Measurements from ENCODE around the gene HOXB2.

Gene HOXB2

GRCh38 chr17:48578616-48579470 lies 33.9 kb upstream of the HOXB2 start:
- DNase-seq: no peak

- DNase-seq: no peak
Observed at GRCh38 chr17:48577946-48578615, 33.2 kb upstream of the HOXB2 start, which contains the start of gene HOXB4. HOXB4 (minus strand) TSS chr17:48578350; CDS start chr17:48578319, 31 bp downstream.

- no peak for DNase-seq
Observed at GRCh38 chr17:48577330-48577945, 32.5 kb upstream of the HOXB2 start.

- DNase-seq: no peak
Observed at GRCh38 chr17:48576479-48577309, 31.8 kb upstream of the HOXB2 start.

- no peak for DNase-seq
Observed at GRCh38 chr17:48575673-48576478, 31.0 kb upstream of the HOXB2 start.

GRCh38 chr17:48575066-48575582 lies 30.2 kb upstream of the HOXB2 start:
- no peak for DNase-seq

- DNase-seq: no peak
Observed at GRCh38 chr17:48574505-48575065, 29.7 kb upstream of the HOXB2 start.

GRCh38 chr17:48571826-48572417 lies 27.0 kb upstream of the HOXB2 start:
- no peak for DNase-seq

GRCh38 chr17:48571024-48571818 lies 26.3 kb upstream of the HOXB2 start:
- no peak for DNase-seq

GRCh38 chr17:48570325-48571023 lies 25.6 kb upstream of the HOXB2 start:
- DNase-seq: no peak

- no peak for DNase-seq
Observed at GRCh38 chr17:48569674-48570324, 24.9 kb upstream of the HOXB2 start.

- no peak for DNase-seq
Observed at GRCh38 chr17:48569240-48569582, 24.3 kb upstream of the HOXB2 start.

- DNase-seq: no peak
Observed at GRCh38 chr17:48568499-48569239, 23.8 kb upstream of the HOXB2 start.

GRCh38 chr17:48567646-48568354 lies 22.9 kb upstream of the HOXB2 start:
- no peak for DNase-seq

GRCh38 chr17:48567209-48567608 lies 22.3 kb upstream of the HOXB2 start:
- no peak for DNase-seq

- DNase-seq: no peak
Observed at GRCh38 chr17:48566717-48567116, 21.8 kb upstream of the HOXB2 start.

GRCh38 chr17:48565925-48566710 lies 21.2 kb upstream of the HOXB2 start:
- no peak for DNase-seq

Measured in GOT3 (cell line).